Amniotic epithelial cell (primary cell): ENCODE data around the gene MYL3.

Source experiments
- DNase-seq: peaks from one replicate; pipeline ENCODE4 v3.0.0-alpha.2; 2010; ENCODE audit warnings: low read depth

Gene MYL3

DNA sequence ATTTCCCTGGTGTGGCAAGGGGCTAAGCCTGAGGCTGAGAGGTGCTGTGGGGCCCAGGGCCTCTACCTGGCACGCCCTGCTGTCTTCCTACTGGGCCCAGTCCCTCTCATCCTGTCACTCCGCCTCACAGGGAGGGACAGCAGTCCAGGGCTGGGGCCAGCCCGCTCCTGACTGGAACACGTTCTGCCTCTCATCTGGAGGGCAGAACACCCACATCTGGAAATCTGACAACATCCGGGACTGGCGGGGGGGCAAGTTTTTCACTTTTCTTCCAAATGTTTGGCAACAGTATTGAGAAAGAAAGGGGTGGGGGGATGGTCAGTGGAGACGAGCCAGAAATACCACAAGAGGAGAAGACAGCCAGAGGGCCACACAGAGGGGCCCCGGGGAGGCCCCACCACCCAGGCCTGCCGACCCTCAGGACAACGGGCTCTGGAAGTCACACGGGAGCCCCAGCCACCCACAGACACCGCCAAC, 1.8 kb upstream of the MYL3 start:
- peak; percentile 58 for DNase-seq

DNA sequence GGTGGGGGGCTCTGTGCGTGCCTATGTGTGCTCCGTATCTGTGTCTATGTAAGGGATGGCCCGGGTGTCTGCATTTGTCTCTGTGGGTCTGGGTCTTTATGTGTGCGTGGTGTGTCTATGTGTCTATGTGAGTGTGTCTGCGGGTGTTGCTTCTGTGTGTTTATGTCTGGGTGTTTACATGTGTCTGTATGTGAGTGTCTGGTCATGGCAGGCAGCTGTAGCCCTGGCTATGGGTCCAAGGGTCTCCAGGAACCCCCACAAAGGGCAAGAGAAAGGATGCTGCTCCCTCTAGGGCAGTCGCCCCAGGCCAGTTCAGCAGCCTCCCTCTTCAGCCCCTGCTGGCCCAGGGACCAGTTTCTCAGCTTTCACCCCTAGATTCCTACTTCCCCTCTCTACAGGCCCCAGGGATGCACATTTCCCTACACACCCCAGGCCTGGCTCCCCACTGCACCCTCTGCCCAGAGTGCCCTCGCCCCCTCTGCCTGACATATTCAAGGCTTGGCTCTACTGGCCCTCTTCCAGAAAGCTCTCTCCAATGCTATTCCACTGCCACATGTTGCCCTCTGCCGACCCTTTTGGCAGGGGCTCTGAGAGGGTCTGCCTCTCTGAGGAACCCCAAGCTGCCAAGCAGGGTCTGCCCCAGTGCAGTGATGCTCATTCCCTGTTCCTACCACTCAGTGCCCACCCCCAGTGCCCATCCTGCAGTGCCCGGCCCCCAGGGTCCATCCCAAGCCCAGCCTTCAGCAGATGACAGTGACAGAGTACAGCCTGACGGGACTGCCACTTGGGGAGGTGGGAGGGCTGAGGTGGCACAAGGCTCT, 1.0 kb upstream of the MYL3 start:
- no peak for DNase-seq

DNA sequence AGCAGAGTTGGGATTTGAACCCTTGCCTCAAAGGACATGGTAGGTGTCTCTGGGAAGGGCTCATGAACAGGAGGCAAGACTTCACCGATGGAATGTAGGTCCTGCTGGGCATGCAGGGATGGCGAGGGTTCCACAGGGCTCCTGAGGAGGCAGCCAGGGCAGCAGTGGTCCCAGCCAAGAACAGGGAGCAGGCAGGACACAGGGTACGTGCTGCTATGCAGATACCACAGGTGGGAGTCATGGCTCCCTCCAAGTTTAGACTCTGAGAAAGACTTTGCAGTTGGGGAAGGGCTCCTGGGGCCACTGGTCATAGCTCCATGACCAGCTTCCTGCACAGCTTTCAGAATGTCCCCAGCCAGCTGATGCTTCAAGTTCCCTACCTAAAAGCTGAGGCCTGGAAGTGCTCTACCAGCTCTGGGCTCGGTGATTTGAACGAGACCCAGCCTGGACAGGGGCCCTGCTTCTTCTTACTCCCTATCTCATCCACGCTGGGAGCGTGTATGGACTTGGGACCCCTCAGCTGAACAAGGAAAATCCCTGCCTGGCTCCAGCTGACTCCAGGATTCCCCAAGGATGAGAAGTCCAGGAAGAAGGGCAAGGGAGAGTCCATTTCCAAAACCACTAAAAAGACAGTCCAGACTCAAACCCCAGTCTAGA, 747 bp downstream of the MYL3 start:
- DNase-seq: no peak

DNA sequence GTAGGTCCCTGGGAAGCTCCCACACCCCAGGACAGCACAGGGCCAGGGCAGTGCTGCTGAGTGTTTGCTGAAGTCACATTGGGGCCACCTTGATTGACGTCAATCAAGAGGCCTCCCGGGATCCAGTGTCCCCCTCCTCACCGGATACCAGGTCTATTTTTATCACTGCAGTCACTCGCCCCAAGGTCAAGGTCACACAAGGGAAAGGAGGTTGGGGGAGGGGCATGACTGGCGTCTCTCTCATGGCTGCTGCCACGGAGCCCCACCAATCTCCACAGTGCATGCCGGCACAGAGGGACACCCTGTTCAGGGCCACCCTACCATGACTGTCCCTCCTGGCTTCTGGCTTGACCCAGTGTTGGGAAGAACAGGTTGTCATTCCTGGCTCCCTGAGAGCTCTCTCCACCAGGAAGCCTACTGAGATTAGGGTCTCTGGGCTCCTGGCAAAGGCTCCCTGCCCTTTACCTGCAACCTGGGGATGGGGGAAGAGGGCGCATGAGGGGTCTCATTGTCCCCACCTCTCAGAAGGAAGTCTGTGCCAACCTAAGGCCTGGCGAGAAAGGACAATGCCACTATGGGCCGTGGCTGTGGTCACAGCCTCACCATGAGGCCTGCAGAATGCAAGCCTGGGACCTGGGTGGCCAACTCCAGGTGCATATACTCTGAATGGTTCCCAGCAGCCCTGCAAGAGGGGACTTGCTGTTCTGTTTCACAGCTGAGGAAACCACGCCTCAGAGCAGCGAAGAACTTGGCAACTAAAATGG, 1.5 kb downstream of the MYL3 start:
- DNase-seq: no peak

DNA sequence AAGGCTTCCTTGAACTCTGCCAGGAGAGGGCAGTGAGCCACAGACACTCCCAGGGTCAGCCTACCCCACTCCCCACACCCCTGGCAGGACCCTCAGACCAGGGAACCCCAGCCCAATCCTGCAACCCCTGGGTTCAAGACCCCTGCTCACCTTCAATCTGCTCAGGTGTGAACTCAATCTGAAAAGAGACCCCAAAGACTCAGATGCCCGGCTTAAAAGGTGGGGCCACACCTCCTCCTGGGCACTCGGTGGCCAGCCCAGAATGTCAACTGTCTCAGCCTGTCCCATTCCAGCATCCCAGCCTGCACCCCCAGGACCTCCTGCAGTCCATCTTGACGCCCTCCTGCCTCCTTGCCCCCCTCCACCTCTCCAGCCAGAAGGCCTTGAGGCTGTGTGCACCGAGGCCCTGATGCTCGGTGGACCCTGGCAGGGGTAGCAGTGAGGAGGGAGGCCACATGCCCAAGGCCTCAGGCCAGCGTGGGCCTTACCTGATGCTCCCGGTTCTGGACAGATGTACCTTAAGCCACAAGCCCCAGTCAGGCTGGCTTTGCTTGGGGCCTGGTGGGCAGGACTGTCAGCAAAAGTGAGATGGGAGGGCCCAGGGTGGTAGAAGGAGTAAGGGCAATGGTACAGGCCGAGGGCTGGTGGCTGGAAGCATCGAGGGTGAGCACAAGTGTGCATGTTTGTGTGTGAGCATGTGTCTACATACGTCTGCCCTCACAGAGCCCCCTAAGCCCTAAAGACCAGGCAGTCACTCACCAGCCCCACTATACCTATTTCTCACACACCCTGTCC, 2.2 kb downstream of the MYL3 start:
- DNase-seq: no peak

DNA sequence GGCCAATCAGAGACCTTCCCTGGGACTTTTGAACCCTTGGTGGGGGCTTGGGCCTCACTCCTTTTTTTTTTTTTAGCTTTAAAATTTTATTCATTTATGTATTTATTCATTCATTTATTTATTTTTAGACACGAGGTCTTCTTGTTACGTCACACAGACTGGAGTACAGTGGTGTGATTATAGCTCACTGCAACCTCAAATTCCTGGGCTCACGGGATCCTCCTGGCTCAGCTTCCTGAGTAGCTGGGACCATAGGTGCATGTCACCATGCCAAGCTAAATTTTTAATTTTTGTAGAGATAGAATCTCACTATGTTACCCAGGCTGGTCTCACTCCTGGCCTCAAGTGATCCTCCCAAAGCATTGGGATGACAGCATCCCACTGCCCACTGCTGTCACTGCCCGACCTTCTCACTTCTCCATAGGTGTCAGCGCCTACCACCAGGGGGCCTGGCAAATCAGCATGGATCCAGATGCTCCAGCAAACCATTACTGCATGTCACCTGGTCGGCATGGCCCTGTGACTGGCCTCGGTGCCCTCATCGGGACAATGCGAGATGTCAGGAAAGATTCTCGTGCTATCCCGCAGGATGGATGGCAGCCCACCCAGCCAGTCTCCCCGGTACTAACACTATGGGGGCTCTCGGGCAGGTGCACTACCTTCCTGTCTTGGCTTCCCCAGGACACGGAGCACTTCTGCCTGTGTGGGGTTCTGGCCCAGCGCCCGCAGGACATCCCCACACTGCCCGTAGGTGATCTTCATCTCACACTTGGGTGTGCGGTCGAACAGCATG, 3.0 kb downstream of the MYL3 start:
- no peak for DNase-seq

DNA sequence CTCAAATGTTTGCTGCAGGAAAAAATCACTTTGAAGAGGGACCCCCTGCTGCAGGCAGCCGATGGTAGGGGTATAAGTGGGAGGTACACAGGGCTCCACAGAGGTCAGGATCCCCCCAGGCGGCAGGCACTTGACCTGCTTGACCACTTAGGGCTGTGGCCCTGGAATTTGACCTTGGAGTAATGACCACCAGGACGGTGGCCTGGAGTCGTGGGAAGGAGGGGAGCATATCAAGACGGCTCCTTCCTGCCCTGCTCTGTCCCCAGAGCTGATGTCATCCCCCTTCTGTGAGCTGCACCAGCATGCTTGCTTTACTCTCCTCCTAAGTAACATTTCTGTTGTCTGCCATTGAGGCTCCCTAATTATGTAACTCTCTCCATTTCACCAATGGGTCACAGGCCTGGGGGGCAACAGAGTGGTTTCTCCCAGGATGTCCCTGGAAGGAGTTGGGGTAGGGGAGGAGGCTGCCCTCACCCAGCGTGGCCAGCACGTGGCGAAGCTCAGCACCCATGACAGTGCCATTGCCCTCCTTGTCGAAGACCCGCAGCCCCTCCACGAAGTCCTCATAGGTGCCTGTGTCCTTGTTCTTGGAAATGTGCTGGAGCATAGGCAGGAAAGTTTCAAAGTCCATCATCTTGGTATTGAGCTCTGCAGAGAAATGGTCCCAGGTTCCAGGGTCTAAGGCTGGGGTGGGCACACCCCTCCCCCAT, 4.1 kb downstream of the MYL3 start:
- DNase-seq: no peak

DNA sequence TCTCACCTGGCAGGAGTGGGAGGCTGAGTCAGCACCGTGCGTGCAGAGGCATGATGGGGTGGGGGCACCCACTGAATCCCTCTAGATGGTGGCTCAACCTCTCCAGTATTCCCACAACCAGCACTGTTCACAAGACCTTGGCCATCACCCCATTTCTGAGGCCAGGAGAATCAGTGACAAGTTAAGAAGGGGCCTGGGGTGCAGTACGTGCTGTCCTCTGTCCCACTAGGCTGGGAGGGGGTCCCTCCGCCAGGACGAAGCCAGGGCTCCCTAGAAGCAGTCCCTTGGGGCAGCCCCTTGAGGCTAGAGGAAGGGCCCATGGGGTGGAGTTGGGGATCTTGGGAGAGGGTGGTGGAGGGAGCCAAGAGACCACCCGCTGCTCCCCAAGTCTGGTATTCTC, 4.8 kb downstream of the MYL3 start:
- no peak for DNase-seq

DNA sequence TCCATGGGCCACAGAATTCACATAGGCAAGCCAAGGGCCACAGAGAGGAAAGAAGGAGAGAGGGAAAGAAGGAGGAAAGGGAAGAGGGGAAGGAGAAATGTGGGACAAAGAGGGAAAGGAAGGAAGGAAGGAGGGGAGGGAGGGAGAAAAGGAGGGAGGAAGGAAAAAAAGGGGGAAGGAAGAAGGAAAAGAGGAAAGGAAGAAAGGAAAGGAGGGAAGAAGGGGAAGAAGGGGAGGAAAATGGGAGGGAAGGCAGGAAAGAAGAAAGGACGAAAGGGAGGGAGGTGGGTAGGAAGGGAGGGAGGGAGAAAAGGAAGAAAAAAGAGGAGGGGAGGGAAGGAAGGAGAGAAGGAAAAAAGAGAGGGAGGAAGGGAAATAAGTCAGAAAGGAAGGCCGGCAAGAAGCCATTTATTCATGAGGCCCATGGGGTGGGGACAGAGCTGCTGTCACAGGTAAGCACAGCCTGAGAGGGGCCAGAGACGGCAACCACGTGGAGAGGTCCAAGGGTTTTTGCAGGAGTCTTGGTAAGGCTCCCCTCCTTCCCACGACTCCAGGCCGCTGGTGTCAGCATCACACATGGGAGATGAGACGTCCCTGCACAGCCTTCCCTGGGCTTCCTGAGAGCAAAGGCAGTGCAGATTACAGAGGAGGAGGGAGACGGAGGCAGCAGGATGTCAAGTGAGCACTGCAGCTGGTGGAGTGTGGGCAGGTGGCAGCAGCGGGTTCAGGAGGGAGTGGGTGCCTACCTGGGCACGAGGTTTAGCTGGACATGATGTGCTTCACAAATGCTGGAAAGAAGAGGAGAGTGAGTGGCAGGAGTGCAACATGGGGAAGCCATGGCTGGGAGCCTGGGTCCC, 5.5 kb downstream of the MYL3 start:
- DNase-seq: no peak

DNA sequence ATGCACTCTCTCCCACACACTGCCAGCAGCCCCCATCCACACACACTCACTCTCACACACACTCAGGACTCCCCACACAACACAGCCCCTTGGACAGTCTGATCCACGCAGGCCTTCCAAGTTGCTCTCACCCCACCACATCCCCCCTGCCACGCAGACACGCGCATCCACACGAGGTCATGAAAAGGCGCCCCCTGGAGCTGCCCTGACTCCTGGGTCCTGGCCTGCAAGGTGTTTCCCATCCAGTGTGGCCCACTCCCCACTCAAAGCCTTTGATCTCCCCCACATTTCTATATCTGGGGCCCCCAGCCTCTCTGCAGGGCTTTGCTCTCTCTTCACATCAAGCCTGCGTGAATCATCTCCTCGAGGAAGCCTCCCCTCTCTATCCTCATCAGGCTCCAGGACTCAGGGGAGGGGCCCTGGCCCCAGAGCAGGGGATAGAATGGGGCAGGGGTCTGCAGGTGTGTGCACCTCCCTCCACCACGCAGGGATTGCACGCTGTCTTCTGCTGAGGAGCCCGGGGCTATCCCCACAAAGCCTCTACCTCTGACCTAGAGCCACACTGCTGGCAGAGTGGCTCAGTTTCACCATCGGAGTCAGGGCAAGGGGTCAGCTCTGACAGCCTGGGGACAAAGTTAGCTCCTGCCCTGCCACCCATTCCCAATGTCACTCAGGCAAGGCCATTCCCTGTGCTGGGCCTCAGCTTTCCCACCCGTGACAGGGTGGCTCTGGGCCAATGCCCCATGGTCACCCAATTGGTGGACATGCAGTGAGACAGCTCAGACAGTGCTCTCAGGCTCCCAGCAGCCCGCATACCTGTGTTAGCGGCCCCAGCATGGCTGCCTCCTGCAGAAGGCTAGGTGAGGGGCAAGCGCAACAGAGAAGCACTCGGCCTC, 6.4 kb downstream of the MYL3 start:
- no peak for DNase-seq

DNA sequence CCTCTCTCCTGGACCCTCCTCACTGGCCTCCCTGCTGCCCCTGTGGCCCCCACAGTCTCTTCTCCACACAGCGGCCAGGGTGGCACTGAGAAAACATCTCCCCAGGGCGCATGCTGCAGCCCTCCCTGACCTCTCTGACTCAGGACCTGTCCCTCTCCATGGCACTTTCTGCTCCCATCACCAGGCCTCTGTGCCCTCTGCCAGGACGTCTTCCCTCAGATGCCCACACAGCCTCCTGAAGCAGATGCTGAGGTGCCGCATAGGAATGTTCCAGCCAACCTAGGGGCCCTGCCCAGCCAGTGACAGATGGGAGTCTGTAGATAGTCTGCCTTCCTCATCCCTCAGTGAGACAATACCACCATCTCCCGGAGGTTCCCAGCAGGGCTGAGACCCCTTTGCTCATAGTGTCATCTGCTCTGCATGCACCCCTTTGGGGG, 8.7 kb downstream of the MYL3 start:
- no peak for DNase-seq

DNA sequence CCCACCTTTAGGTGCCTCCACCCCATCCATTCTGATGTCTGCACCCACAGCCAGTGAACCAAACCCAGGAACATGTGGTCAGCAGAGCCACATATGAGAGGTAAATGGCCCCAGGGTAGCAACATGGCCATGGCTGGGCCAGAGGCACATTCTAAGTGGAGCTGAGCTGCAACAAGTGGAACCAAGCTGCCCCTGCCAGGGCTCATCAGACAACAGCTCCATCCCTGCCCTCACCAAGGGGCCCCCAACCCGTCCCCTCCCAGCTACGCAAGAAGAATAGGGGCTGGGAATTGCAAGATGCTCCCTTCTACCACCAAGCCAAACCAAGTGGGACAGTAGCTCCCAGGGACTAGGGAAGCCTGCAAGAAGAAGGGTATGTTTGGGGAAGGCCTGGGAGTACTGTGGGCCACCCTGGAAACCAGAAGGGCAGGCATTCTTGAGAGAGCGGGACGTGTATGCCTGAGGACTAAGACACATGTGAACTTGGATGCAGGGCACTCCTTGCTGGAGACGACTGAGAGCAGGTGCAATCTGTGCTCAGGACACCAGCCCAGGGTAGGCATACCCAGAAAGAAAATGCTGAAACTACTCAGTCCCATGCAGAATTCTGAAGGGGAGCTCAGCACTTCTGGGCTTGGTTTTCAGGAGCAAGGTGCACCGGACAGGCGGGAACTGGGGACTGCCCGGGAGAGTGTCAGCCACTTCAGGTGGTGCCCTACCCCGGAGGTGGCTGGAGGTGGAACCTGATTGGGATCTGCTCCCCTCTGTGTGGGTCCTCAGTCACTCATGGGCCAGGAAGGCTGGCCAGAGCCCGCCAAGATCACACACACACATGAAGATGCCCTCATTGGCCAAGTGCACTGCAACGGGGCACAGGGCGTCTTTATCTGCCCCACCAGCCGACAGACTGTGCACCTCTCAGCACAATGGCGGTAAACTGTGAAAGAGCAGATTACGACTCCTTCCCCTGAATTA, 9.5 kb downstream of the MYL3 start:
- DNase-seq: no peak

DNA sequence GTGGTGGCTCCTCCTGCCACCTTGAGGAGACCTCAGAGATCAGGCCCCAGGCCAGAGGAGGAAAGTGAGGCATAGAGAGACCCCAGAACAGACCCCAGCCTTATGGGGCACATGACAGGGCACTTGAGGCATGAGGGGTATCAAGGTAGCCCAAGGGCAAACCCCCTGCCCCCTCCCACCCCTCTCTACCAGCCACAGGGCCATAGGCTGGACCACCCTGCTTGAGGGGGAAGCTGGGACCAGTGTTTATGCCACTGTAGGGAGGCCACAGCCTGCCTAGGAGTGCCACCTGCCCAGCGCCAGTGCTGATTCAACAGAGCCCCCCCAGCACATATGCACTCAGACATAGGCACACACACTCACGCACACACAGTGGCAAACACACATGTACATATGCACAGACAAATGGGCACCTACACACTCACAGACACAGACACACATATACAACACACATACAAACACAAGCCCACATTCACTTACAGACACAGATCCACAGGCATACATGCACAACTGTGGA, 10.3 kb downstream of the MYL3 start:
- no peak for DNase-seq

DNA sequence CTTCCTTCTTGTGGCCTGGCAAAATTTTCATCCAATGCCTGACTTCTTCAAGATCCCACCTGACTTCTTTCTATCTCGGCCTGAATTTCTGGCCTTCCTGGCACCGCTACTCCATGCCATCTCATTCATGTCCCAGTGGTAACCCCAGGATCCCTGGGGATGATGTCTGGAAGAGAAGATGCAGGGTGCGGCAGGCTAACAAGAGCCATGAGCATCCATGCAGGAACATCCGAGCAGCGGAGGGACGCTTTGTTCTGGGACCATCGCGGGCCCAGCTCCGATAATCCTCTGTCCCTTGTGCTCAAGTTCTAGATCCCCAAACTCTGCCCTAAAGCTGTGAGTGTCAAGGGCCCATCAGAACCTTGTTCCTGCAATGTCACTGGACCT, 10.9 kb downstream of the MYL3 start:
- DNase-seq: no peak

DNA sequence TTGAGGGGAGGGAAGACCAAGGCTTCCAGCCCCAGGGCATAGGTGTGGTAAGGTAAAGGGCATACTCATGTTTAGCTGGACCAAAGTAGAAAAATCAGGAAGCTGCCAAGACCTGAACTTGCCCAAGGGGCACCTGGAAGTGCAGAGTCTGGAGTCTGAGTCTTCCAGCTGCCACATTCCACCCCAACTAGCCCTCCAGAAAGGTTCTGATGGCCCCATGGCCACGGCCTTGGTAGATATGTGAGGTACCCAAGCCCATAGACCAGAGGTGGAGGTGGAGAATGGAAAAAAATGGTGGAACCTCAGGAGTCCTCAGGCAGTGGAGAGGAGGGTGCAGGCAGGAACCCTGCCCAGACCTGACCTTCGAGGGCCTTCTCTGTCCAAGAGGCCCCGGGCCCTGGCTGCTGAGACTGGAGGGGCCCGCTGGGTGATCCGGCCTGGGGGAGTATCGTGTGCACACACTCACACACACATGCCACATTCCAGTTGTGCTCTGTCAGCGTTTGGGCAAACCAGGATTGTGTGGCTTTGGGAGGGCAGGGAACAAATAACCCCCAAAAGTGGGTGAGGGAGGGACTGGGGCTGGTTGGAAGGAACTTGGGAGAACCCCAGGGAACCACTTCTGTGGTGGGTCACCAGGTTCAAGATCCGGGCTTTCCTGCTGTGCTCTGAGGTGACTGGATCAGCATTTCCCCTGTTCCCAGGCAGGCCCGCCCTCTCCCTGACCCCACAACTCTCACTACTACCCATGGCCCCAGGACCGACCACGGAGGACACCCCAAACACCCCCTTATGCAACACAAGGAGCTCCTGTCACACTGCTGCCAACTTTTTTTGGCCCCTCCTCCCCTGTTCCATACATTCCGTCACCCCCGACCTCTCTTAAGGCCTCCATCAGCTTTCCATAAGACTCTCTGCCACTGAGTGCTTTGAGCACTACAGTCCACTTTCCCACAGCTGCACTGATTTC, 11.6 kb downstream of the MYL3 start:
- DNase-seq: peak; percentile 13

DNA sequence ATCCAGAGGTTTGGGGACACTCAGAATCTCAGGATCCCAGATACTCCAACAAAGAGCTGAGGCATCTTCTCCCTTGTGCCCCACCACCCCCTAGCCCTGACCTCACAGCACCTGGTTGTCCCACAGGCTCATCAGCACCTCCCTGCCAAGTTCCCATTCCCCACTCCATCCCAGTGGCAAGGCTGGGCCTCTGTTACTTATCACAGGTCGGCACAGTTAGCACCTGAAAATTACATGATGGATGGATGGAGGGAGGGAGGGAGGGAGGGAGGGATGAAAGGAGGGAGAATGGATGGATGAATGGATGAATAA, 12.8 kb downstream of the MYL3 start:
- DNase-seq: no peak
